Measurements from ENCODE around the gene MAMDC2. TPM values are rescaled to one million over a fixed set of nuclear protein-coding genes. Genes with fewer than 3 reads are reported as not detected.

The MAMDC2 gene
- total RNA-seq, 2 donors from 2014 or later: 28.8 to 32.5 TPM

GRCh38 chr9:70054521-70054920, 10.9 kb downstream of the MAMDC2 start:
- no peak for DNase-seq (ENCODE audit: low spot score)
- H3K36me3 ChIP-seq: no peaks in the 10 kb centered on the region
- H3K27me3 ChIP-seq: no peaks in the 10 kb centered on the region
- TF ChIP-seq, protein P1, sequence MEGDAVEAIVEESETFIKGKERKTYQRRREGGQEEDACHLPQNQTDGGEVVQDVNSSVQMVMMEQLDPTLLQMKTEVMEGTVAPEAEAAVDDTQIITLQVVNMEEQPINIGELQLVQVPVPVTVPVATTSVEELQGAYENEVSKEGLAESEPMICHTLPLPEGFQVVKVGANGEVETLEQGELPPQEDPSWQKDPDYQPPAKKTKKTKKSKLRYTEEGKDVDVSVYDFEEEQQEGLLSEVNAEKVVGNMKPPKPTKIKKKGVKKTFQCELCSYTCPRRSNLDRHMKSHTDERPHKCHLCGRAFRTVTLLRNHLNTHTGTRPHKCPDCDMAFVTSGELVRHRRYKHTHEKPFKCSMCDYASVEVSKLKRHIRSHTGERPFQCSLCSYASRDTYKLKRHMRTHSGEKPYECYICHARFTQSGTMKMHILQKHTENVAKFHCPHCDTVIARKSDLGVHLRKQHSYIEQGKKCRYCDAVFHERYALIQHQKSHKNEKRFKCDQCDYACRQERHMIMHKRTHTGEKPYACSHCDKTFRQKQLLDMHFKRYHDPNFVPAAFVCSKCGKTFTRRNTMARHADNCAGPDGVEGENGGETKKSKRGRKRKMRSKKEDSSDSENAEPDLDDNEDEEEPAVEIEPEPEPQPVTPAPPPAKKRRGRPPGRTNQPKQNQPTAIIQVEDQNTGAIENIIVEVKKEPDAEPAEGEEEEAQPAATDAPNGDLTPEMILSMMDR (IDR thresholded peaks at IDR 0.05): no peak
- peaks cover 0 to 87% of the 10 kb centered on the region in 2 donors for H3K4me1 ChIP-seq
- no peak overlapping the region for H3K4me3 ChIP-seq
- no peaks in the 10 kb centered on the region for H3K9me3 ChIP-seq
- H3K27ac ChIP-seq: peak overlapping the region; percentile 37 to 67

DNA sequence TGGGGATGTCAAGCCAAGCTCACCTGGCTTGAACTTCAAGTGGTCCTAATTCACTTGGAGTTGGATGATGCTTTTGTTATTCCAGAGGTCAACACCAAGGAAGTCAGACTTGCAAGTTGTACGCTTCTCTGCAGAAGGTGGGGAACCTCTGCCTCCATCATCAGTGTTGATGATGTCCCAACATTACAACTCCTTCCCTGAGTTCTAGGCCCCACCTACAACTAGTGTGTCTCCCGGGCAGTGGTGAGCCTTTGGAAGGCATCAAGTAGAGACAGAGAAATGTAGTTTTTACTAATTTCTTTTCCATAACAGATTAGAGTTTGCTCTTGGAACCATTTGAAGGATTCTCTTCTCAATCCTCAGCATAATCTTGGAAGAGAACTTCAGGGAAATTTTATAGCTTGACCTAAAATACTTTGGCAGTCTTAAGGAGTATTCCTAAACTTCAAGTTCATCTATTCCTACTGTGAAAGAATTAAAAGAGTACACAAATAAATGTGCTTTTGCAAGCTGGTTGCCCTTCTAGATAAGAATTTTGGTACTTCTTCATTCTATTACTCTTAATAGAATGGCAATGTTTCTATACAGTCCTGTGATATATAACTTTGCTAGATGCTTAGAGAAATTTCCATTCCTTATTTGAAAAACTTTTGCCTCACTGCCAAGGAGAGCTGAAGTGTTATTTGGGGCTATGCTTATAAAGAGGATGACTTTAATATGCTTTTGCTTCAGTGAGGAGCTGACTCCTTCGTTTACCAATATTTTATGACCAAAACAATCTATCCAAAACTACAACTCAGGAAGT, 12.0 kb downstream of the MAMDC2 start:
- peaks cover 0 to 81% of the 10 kb centered on the region in 2 donors for H3K4me1 ChIP-seq
- no peak overlapping the region for H3K4me3 ChIP-seq
- DNase-seq (ENCODE audit: low spot score): no peak
- TF ChIP-seq, protein P1 (IDR thresholded peaks at IDR 0.05): no peak
- peak overlapping the region; percentile 9 to 67 for H3K27ac ChIP-seq
- H3K27me3 ChIP-seq: no peaks in the 10 kb centered on the region
- H3K36me3 ChIP-seq: no peaks in the 10 kb centered on the region
- no peaks in the 10 kb centered on the region for H3K9me3 ChIP-seq

DNA sequence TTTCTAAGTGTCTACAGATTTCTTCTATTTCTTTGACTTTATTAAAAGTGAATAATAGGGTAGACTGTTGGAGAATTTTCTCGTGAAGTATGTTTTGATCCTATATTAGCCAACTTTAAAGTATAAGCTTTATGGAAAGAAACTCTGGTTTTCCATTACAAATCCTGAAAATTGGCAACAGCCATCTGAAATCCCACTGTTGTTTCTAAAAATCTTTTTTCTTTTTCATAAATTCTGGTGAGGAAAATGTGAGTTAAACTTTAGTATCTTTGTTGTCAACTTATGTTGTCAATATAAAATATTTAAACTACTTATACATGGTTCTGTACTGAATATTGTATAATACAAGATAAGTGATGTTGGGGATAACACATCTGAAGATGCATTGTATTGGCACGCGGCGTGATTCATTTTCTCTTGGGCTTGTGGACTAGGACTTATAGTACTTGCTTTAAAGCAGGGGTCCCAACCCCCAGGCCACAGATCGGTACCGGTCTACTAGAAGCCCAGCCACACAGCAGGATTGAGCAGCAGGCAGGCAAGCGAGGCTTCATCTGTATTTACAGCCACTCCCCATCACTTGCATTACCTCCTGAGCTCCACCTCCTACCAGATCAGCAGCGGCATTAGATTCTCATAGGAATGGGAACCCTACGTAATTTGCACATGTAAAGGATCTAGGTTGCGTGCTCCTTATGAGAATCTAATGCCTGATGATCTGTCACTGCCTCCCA, 12.7 kb downstream of the MAMDC2 start:
- H3K4me3 ChIP-seq: no peak overlapping the region
- no peaks in the 10 kb centered on the region for H3K36me3 ChIP-seq
- H3K9me3 ChIP-seq: no peaks in the 10 kb centered on the region
- no peak overlapping the region for H3K27ac ChIP-seq
- H3K4me1 ChIP-seq: peaks cover 0 to 78% of the 10 kb centered on the region in 2 donors
- TF ChIP-seq, protein P1 (IDR thresholded peaks at IDR 0.05): no peak
- no peaks in the 10 kb centered on the region for H3K27me3 ChIP-seq
- DNase-seq (ENCODE audit: low spot score): no peak

DNA sequence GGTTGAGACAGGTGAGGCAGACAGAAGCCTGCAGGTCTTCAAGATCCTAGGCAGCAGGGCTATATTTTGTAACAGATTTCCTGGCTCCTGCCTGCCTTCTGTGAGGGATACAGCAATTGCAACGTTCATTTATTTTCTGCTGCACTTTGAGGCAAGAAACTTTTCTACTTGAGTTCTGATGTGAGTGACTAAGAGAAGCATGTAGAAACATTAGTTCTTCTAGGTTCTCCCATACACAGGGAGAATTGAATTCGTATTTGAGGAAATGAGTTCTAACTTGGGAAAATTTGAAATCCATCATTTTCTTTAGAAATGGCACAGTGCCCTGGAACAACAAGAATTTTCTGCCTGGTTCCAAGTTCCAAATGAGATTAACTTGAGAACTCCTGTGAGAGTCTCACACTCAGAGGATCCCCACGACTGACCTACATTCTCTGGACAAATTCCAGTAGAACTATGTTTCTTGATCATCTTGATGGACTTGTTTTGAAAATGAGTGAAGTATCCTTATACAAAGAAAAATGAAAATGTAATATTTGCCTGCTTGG, 15.0 kb downstream of the MAMDC2 start:
- Histone ChIP-seq H3K4me1 (peaks cover 0 to 57% of the 10 kb centered on the region in 2 donors), H3K27me3 (no peaks in the 10 kb centered on the region), H3K9me3 (no peaks in the 10 kb centered on the region), H3K36me3 (no peaks in the 10 kb centered on the region), H3K27ac (peak overlapping the region; percentile 23 to 48), H3K4me3 (no peak overlapping the region)
- TF ChIP-seq, protein P1 (IDR thresholded peaks at IDR 0.05): no peak
- DNase-seq (ENCODE audit: low spot score): no peak

DNA sequence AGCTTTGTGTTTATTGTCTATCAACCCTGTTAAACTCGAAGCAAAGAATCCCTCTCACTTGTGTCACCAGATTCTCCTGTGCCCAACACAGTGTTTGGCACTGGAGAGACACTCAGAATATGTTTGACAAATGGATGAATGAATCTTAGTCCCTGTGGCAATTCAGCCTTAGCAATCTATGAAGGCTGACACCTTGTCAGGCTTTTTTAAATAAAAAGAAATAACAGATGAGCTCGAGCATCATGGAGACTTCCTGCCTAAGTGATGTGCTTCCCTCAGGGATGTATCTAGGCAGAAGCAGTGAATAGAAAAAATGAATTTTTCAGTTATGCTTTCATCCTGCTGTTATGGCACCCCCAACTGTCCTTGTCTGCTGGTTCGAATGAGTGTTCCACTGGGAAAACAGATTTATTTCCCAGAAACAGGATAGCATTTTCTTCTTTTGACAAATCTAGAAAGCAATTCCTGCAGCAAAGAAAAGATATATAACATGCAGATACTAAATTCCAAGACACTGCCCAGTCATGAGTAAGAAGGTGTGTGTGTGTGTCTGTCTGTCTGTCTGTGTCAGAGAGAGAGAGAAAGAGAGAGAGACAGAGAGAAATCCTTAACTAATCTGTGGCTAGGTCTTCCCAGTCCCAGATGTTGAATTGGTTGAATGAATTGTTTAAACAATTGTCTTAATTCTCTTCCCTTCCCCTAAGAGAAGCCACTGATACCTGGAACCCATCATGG, 16.7 kb downstream of the MAMDC2 start:
- H3K4me3 ChIP-seq: no peak overlapping the region
- H3K27ac ChIP-seq: no peak overlapping the region
- no peaks in the 10 kb centered on the region for H3K36me3 ChIP-seq
- no peaks in the 10 kb centered on the region for H3K9me3 ChIP-seq
- H3K4me1 ChIP-seq: peaks cover 0 to 49% of the 10 kb centered on the region in 2 donors
- H3K27me3 ChIP-seq: no peaks in the 10 kb centered on the region
- DNase-seq (ENCODE audit: low spot score): no peak
- TF ChIP-seq, protein P1 (IDR thresholded peaks at IDR 0.05): no peak
